Muscle layer of duodenum (tissue), 2 donors: ENCODE measurements around the gene EXD2.

Experiments used
- H3K27ac ChIP-seq: one replicate; pipeline ENCODE4 v1.7.0; 2013; ENCODE audit warnings: mild to moderate bottlenecking, low read length
- H3K27me3 ChIP-seq: one replicate; pipeline ENCODE4 v1.7.0; 2013; ENCODE audit warnings: low read depth, mild to moderate bottlenecking, control low read depth, low read length
- H3K36me3 ChIP-seq, 2 donors: one replicate each; pipeline ENCODE4 v1.7.0; 2013; ENCODE audit warnings: low read length in 2 of 2, control low read depth in 1 of 2, mild to moderate bottlenecking in 1 of 2; ENCODE audit not compliant: insufficient read depth in 2 of 2, control insufficient read depth in 1 of 2
- H3K4me1 ChIP-seq, 2 donors: one replicate each; pipeline ENCODE4 v1.7.0; 2013; ENCODE audit warnings: low read length in 2 of 2, mild to moderate bottlenecking in 2 of 2, control low read depth in 1 of 2, moderate library complexity in 1 of 2; ENCODE audit not compliant: insufficient read depth in 2 of 2, control insufficient read depth in 1 of 2
- H3K4me3 ChIP-seq, 2 donors: one replicate each; pipeline ENCODE4 v1.7.0; 2013; ENCODE audit warnings: low read length in 2 of 2, low read depth in 1 of 2, mild to moderate bottlenecking in 1 of 2
- H3K9me3 ChIP-seq, 2 donors: one replicate each; pipeline ENCODE4 v1.7.0; 2013; ENCODE audit warnings: low read length in 2 of 2, control low read depth in 1 of 2, mild to moderate bottlenecking in 1 of 2; ENCODE audit not compliant: control insufficient read depth in 1 of 2
- donor health status: healthy.

The EXD2 gene

GRCh38 chr14:69259168-69259526 is 67.8 kb downstream of the EXD2 start:
- Histone ChIP-seq H3K4me3 (peak overlapping the region; percentile 26 to 78), H3K4me1 (peaks cover 9 to 26% of the 10 kb centered on the region in 2 donors), H3K27ac (no peak overlapping the region), H3K36me3 (no peaks in the 10 kb centered on the region), H3K9me3 (no peaks in the 10 kb centered on the region), H3K27me3 (peaks cover 6% of the 10 kb centered on the region)

- Histone ChIP-seq H3K27ac (no peak within 1 kb of the TSS), H3K4me3 (peak within 1 kb of the TSS; percentile 53 to 78), H3K36me3 (no peaks in the 10 kb centered on the region), H3K9me3 (no peaks in the 10 kb centered on the region), H3K27me3 (peaks cover 6% of the 10 kb centered on the region), H3K4me1 (peaks cover 9 to 26% of the 10 kb centered on the region in 2 donors)
Measured at GRCh38 chr14:69259527-69260189, 68.4 kb downstream of the EXD2 start, which contains the start of gene GALNT16. Gene GALNT16 (plus strand): TSS chr14:69260158. CDS start chr14:69260291, 133 bp downstream.

GRCh38 chr14:69260190-69260860 is 69.0 kb downstream of the EXD2 start:
- H3K27ac ChIP-seq = no peak overlapping the region
- H3K27me3 ChIP-seq = peaks cover 6% of the 10 kb centered on the region
- peaks cover 9 to 26% of the 10 kb centered on the region in 2 donors for H3K4me1 ChIP-seq
- no peaks in the 10 kb centered on the region for H3K9me3 ChIP-seq
- no peaks in the 10 kb centered on the region for H3K36me3 ChIP-seq
- peak overlapping the region; percentile 53 to 78 for H3K4me3 ChIP-seq

- no peaks in the 10 kb centered on the region for H3K36me3 ChIP-seq
- H3K27ac ChIP-seq = no peak overlapping the region
- peaks cover 6% of the 10 kb centered on the region for H3K27me3 ChIP-seq
- no peaks in the 10 kb centered on the region for H3K9me3 ChIP-seq
- peaks cover 9 to 26% of the 10 kb centered on the region in 2 donors for H3K4me1 ChIP-seq
- H3K4me3 ChIP-seq = peak overlapping the region; percentile 53 to 78
Measured at GRCh38 chr14:69260861-69261564, 69.7 kb downstream of the EXD2 start.

GRCh38 chr14:69261761-69262331 is 70.5 kb downstream of the EXD2 start:
- H3K27me3 ChIP-seq = peaks cover 6% of the 10 kb centered on the region
- no peaks in the 10 kb centered on the region for H3K9me3 ChIP-seq
- no peak overlapping the region for H3K27ac ChIP-seq
- H3K36me3 ChIP-seq = no peaks in the 10 kb centered on the region
- H3K4me1 ChIP-seq = peaks cover 9 to 26% of the 10 kb centered on the region in 2 donors
- H3K4me3 ChIP-seq = peak overlapping the region; percentile 53 to 78

- no peaks in the 10 kb centered on the region for H3K36me3 ChIP-seq
- H3K4me1 ChIP-seq = peaks cover 9 to 26% of the 10 kb centered on the region in 2 donors
- H3K4me3 ChIP-seq = no peak overlapping the region
- H3K27me3 ChIP-seq = peaks cover 6% of the 10 kb centered on the region
- H3K27ac ChIP-seq = no peak overlapping the region
- no peaks in the 10 kb centered on the region for H3K9me3 ChIP-seq
Measured at GRCh38 chr14:69262516-69262915, 71.2 kb downstream of the EXD2 start.

GRCh38 chr14:69263364-69263763 is 72.1 kb downstream of the EXD2 start:
- Histone ChIP-seq H3K27me3 (peaks cover 6% of the 10 kb centered on the region), H3K27ac (no peak overlapping the region), H3K4me3 (no peak overlapping the region), H3K4me1 (peaks cover 9 to 26% of the 10 kb centered on the region in 2 donors), H3K36me3 (no peaks in the 10 kb centered on the region), H3K9me3 (no peaks in the 10 kb centered on the region)

GRCh38 chr14:69263771-69264170 is 72.5 kb downstream of the EXD2 start:
- Histone ChIP-seq H3K27me3 (peaks cover 6% of the 10 kb centered on the region), H3K4me1 (peaks cover 9 to 26% of the 10 kb centered on the region in 2 donors), H3K9me3 (no peaks in the 10 kb centered on the region), H3K27ac (no peak overlapping the region), H3K36me3 (no peaks in the 10 kb centered on the region), H3K4me3 (no peak overlapping the region)

- Histone ChIP-seq H3K27ac (no peak overlapping the region), H3K4me3 (no peak overlapping the region), H3K4me1 (peaks cover 0 to 4% of the 10 kb centered on the region in 2 donors), H3K27me3 (no peaks in the 10 kb centered on the region), H3K36me3 (no peaks in the 10 kb centered on the region), H3K9me3 (no peaks in the 10 kb centered on the region)
Measured at GRCh38 chr14:69266572-69267345, 75.5 kb downstream of the EXD2 start.

- Histone ChIP-seq H3K27me3 (no peaks in the 10 kb centered on the region), H3K27ac (no peak overlapping the region)
Measured at GRCh38 chr14:69267492-69267891, 76.2 kb downstream of the EXD2 start.

More at GRCh38 chr14:69267492-69267891, 76.2 kb downstream of the EXD2 start:
- no peak overlapping the region for H3K4me3 ChIP-seq
- H3K4me1 ChIP-seq = no peaks in the 10 kb centered on the region
- H3K9me3 ChIP-seq = no peaks in the 10 kb centered on the region
- H3K36me3 ChIP-seq = no peaks in the 10 kb centered on the region
